ENCODE data around the gene SSR2.
"Not testable (repeated sequence)": the region's sequence is repeated elsewhere in the genome, so short reads cannot be mapped to it uniquely, and the experiment has no call there.

The SSR2 gene

GRCh38 chr1:155989242-155990004 is 31.3 kb downstream of the SSR2 start:
- peak; percentile 38 to 56 for DNase-seq

DNA sequence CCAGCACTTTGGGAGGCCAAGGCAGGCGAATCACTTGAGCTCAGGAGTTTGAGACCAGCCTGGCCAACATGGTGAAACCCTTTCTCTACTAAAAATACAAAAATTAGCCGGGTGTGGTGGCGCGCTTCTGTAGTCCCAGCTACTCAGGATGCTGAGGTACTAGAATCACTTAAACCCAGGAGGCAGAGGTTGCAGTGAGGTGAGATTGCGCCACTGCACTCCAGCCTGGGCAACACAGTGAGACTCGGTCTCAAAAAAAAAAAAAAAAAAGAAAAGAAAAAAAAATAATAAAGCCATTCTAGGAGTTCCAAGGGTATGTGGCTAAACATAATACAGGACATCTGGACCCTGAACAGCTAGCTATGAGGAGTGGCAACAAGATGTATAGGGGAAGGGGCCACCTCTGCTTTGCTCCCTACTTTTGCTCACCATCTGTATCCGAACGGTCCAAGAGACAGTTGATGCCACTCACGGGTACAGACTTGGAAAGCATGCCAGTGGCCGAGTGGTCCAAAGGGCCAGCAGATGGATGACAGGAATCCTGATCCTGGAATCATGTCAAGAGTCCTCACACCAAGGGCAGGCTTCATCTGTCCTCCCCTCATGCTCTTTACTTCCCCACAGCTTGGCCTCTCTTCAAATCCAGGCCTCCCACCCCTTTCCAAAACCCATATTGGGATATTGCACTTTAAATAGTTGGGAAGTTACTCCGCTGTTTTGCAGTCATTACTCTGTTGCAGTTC is 35.7 kb downstream of the SSR2 start:
- not testable (repeated sequence) for DNase-seq

DNA sequence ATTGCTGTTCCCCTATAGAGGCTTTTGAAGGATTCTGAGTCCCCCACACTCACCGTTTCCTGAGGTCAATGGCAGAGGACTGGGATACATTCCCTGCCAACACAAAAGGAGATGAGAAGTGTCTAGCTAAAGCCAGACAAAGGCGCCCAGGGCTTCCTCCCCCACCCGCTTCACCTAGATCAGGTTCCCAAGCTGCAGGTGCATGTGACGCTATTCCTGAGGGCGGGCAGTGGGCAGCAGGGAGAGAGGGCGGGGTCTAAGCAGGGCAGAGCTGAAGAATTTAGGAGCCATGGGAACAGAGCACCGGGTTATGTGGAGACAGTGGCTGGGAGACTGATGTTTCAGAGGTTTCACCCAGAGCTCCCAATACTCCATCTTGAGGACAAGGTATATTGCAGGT is 36.4 kb downstream of the SSR2 start:
- peak; percentile 85 to 95 for DNase-seq

DNA sequence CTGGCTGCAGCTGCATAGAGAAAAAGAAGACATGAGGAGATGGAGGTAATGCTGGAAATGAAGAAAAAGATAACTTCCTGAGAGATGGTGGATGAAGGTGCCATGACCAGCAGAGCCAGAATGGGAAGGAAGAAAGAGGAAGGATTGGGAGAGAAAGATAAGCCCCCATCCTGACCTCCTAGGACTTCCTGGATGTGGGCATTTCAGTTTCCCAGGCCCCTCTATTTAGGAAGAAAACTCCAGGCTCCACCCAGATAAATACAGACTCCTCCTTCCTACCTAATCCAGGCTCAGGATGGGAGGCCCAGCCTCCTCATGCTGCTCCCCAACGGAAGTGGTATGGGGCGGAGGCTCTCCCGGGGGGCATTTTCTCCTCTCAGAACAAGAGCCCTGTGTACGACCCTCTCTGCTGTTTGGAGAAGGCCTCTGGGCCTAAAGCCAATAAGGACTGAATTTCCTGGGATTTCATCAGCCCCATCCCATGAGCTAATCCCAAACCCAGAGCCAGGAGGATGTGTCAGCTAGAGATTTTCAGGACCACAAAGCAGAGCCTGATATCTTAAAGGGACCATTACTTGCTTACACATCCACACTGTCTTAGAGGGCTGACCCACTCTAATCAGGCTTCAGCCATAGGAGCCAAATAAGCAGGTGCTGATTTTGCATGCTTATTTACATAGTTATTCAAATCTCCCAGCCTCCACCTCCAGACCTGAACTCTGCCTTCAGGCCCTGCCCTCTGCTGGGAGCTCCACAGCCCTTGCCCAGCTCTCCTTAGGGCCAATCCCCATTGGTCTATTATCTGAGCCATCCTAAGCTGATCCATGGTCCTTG is 37.3 kb downstream of the SSR2 start:
- no peak for DNase-seq

GRCh38 chr1:155982106-155982505 is 38.6 kb downstream of the SSR2 start:
- DNase-seq: no peak

DNA sequence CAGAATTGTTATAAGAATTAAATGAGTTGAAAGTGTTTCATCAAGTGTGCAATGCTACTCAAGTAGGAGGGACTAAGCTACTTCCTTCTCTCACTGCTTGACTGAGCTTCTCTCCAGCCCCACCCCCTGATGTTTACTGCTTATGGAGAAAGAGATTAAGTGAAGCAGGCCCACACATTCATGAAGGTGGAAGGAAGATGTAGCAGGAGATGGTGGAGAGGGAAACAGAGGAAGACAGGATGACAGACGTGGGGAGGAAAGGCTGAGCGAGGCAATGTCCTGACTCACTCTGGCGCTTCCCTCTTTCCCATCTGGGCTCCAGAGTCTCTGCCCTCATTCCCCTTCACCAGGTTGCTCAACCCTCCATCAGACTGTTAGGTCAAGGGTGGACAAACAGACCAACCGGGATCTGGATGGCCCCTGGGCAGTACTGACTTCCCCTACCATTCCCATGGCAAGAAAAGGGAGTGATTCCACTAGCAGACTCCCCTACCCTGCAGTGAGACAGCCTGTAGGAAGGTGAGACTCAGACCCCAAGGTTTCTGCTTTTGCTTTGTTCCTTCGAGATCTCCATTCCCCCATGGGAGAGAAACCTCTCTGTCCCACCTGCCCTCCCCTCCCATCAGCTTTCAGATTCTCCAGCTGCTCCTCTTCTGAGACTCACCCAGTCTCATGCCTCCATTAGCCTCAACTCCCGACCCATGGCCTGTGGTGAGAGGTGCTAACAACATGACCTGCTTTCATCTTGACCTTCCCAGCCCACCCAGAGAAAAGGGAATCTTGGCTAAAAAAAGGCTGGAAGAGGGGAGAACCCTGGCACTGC is 39.3 kb downstream of the SSR2 start:
- DNase-seq: no peak

GRCh38 chr1:155979597-155980343 is 41.0 kb downstream of the SSR2 start:
- DNase-seq: no peak

- no peak for DNase-seq
These were observed 41.8 kb downstream of the SSR2 start for GRCh38 chr1:155978973-155979429.

GRCh38 chr1:155978325-155978972 is 42.3 kb downstream of the SSR2 start, which contains the start of gene ARHGEF2:
Gene ARHGEF2, minus strand, starts transcription at chr1:155978547. Its CDS starts 120 bp downstream, at chr1:155978427.
- DNase-seq: no peak

GRCh38 chr1:155977690-155978324 is 42.9 kb downstream of the SSR2 start:
- DNase-seq: no peak

DNA sequence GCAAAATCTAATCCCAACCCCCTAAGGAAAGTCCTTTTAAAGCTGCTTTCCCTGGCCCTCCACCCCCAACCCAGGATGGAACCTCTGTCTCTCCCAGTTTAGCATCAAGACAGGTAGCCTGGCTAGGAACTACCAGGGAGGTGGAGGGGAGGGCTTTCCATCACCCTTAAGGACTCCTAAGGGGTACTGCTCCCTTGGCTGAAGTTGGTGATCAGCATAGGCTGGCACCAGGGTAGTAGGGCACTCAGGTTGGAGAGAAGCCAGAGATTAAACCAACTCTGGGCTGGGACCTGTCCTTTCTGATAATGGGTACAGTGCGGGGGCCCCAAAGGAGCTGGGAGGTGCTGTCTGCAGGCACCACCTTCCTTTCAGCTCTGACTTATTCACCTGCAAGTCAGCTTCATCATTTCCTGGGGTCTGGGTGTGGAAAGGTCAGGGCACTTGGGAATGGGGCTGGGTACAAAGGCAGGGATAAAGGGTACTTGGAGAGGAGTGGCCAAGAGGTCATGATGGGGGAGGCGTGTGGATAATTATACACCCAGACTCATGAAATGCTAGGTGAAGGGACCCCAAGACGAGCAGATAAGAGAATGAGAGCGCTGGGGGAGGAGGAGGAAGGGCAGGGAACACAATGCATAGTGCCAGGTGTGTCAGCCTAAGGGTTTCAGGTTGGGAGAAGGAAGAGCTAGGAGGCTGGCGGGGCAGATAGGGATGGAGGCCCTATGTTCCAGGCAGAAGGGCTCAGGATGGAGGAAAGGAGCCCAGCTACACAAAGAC is 43.6 kb downstream of the SSR2 start:
- no peak for DNase-seq

GRCh38 chr1:155976062-155976912 is 44.5 kb downstream of the SSR2 start:
- DNase-seq: no peak

DNA sequence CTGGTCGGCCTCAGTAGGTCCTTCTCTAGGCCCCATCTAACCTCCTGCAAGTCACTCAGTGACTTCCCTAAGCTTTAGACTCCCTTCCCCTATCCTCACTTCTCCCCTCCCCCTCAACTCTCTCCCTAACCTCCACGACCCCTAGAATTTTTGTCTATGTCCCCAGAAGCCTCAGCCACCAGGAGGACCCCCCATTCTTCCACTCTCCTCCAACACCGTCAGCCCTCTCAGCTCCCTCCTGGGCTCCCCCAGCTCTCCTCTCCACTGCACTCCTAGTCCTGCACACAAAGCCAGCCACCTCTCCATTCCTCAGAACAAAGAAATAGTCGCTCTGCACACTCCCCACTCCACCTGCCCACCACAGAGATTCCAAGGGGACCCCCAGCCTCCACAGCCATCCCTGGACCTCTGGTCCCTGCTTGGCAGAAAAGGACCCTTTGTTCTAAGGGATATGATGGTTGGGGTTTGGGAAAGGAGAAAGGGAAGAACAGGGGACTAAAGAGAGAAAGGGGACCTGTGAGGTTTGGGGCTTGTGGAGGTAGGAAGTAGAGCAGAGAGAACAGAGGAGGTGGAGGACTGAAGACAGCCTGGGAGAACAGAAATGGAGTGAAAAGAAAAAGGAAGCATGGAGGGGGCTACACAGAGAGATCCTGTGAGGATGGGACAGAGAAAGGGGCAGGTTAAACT is 45.2 kb downstream of the SSR2 start:
- DNase-seq: no peak

GRCh38 chr1:155974208-155975115 is 46.3 kb downstream of the SSR2 start:
- DNase-seq: no peak

DNA sequence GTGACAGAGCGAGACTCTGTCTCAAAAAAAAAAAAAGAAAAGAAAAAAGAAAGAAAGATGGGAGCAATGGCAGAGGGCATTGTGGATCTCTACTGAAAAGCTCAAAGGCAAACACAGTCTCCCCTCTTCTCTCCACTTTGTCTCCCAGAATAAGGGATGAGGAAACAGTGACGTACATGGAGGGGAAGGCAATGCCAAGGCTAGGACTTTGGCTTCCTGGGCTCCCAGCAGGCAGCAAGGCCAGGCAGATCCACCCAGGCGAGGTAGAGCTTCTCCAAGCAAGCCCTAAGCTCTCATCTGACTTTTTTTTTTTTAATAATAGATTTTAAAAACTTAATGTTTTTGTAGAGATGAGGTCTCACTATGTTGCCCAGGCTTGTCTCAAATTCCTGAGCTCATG is 47.0 kb downstream of the SSR2 start:
- no peak for DNase-seq

GRCh38 chr1:155971910-155972809 is 48.6 kb downstream of the SSR2 start:
- DNase-seq: no peak

All from NCI-H187 (cell line).